SK-N-SH (cell line): Measurements from ENCODE around the gene SELE. TPM values are rescaled to one million over a fixed set of nuclear protein-coding genes. Genes with fewer than 3 reads are reported as not detected.

Source experiments
- CTCF ChIA-PET: fragments of 300-600, 350-600 bp; formaldehyde crosslinking; extraction: SDS; loops from one replicate; lab custom pipeline; 2021; lab: Yijun Ruan, JAX
- POLR2A ChIA-PET: fragments of 350-600 bp; sonication (Branson Sonifier 250); formaldehyde crosslinking; extraction: SDS; loops from one replicate; lab custom pipeline; 2020; ENCODE audit warnings: antibody characterized with exemption, inconsistent platforms; lab: Yijun Ruan, JAX
- DNase-seq: peaks from one replicate; pipeline ENCODE4 v3.0.0; 2012
- H2AFZ ChIP-seq: fragments of 200-600 bp; sonication (generic); 2 replicates; pipeline ENCODE4 v1.8.1; 2016; ENCODE audit warnings: antibody characterized with exemption, mild to moderate bottlenecking, low read depth
- H3F3A ChIP-seq: fragments of 200-600 bp; sonication (generic); replicated peaks from 2 replicates; pipeline ENCODE3; 2016; ENCODE audit warnings: antibody characterized with exemption, mild to moderate bottlenecking; ENCODE audit not compliant: insufficient read depth
- H3K27ac ChIP-seq, 2 experiments: fragments of 200-500 bp in 1 of 2; fragments of 200-600 bp in 1 of 2; sonication (Bioruptor generic) in 1 of 2; sonication (generic), shearing (Covaris generic) in 1 of 2; 2 replicates each; pipeline versions ENCODE4 v1.5.1 to v1.6.1; 2014 to 2016; ENCODE audit warnings: low read depth in 2 of 2, inconsistent platforms in 1 of 2, low read length in 1 of 2, mild to moderate bottlenecking in 1 of 2, mixed read lengths in 1 of 2
- H3K27me3 ChIP-seq: fragments of 200-600 bp; sonication (generic), shearing (Covaris generic); 2 replicates; pipeline ENCODE4 v1.6.1; 2016; ENCODE audit warnings: mixed run types; ENCODE audit not compliant: insufficient read depth
- H3K36me3 ChIP-seq, 2 experiments: fragments of 200-500 bp in 1 of 2; fragments of 200-600 bp in 1 of 2; sonication (Bioruptor generic) in 1 of 2; sonication (generic) in 1 of 2; replicated peaks in 1 of 2; 2 replicates each; pipeline versions ENCODE3 to v1.5.1; 2014 to 2016; ENCODE audit warnings: low read length in 1 of 2, mild to moderate bottlenecking in 1 of 2; ENCODE audit not compliant: insufficient read depth in 2 of 2, control insufficient read depth in 1 of 2
- H3K4me1 ChIP-seq, 2 experiments: fragments of 200-500 bp in 1 of 2; fragments of 200-600 bp in 1 of 2; sonication (Bioruptor generic) in 1 of 2; sonication (generic), shearing (Covaris generic) in 1 of 2; 2 replicates each; pipeline versions ENCODE4 v1.5.1 to v1.6.1; 2014 to 2016; ENCODE audit warnings: low read depth in 1 of 2, low read length in 1 of 2, mixed run types in 1 of 2; ENCODE audit not compliant: insufficient read depth in 2 of 2, control insufficient read depth in 1 of 2
- H3K4me2 ChIP-seq: fragments of 200-600 bp; sonication (generic), shearing (Covaris generic); 2 replicates; pipeline ENCODE4 v1.6.1; 2017; ENCODE audit warnings: mixed run types
- H3K4me3 ChIP-seq, 2 experiments: fragments of 200-500 bp in 1 of 2; fragments of 200-600 bp in 1 of 2; sonication (Bioruptor generic) in 1 of 2; sonication (generic), shearing (Covaris generic) in 1 of 2; 2 replicates each; pipeline versions ENCODE4 v1.5.1 to v1.8.1; 2014 to 2016; ENCODE audit warnings: low read depth in 2 of 2, inconsistent platforms in 1 of 2, low read length in 1 of 2, mild to moderate bottlenecking in 1 of 2, mixed read lengths in 1 of 2, moderate library complexity in 1 of 2
- H3K79me2 ChIP-seq: fragments of 200-600 bp; sonication (generic); 2 replicates; pipeline ENCODE4 v1.8.1; 2017; ENCODE audit warnings: mild to moderate bottlenecking; ENCODE audit not compliant: insufficient read depth
- H3K9ac ChIP-seq: fragments of 200-600 bp; sonication (generic); 2 replicates; pipeline ENCODE4 v1.6.1; 2017; ENCODE audit warnings: mixed run types
- H3K9me2 ChIP-seq: fragments of 200-600 bp; sonication (generic); 2 replicates; pipeline ENCODE4 v1.6.1; 2017; ENCODE audit warnings: mixed run types
- H3K9me3 ChIP-seq: fragments of 200-600 bp; sonication (generic); 2 replicates; pipeline ENCODE4 v1.6.1; 2017; ENCODE audit warnings: mixed run types, mild to moderate bottlenecking, moderate library complexity
- H4K20me1 ChIP-seq: fragments of 200-600 bp; sonication (generic); 2 replicates; pipeline ENCODE4 v1.6.1; 2017; ENCODE audit warnings: mild to moderate bottlenecking, mixed run types; ENCODE audit not compliant: insufficient read depth
- CHD2 ChIP-seq: fragments of 150-350 bp; IDR thresholded peaks from 2 replicates; pipeline ENCODE4 v1.6.1; 2018; ENCODE audit warnings: low read length; ENCODE audit not compliant: partially characterized antibody
- ELF1 ChIP-seq: IDR thresholded peaks from 2 replicates; pipeline ENCODE4 v1.4.0; 2012
- EP300 ChIP-seq, 2 experiments: IDR thresholded peaks; 2 replicates each; pipeline versions ENCODE4 v1.4.0 to v1.6.1; 2012; ENCODE audit warnings: borderline replicate concordance in 1 of 2, low read depth in 1 of 2, low read length in 1 of 2
- FOXJ3 ChIP-seq: sonication (generic); formaldehyde crosslinking; IDR thresholded peaks from 2 replicates; pipeline ENCODE4 v1.5.1; 2020; ENCODE audit warnings: mild to moderate bottlenecking, missing genetic modification reagents
- GABPA ChIP-seq: IDR thresholded peaks from 2 replicates; pipeline ENCODE4 v1.4.0; 2012; ENCODE audit warnings: low read depth, mild to moderate bottlenecking
- GATA2 ChIP-seq: sonication (generic); formaldehyde crosslinking; IDR thresholded peaks from 2 replicates; pipeline ENCODE4 v1.5.0; 2020; ENCODE audit warnings: mild to moderate bottlenecking, missing genetic modification reagents
- NFIC ChIP-seq: IDR thresholded peaks from 2 replicates; pipeline ENCODE4 v1.4.0; 2012; ENCODE audit warnings: borderline replicate concordance
- NRF1 ChIP-seq: IDR thresholded peaks from 2 replicates; pipeline ENCODE4 v1.6.1; 2012; ENCODE audit warnings: low read depth, mild to moderate bottlenecking, low read length
- RCOR1 ChIP-seq: fragments of 150-350 bp; IDR thresholded peaks from 2 replicates; pipeline ENCODE4 v1.6.1; 2017; ENCODE audit warnings: antibody characterized with exemption, low read length
- RFX5 ChIP-seq: IDR thresholded peaks from 2 replicates; pipeline ENCODE4 v1.6.1; 2012; ENCODE audit warnings: mild to moderate bottlenecking, improper control_type of control experiment, low read length
- SIN3A ChIP-seq: IDR thresholded peaks from 2 replicates; pipeline ENCODE4 v1.6.1; 2012; ENCODE audit warnings: low read depth, mild to moderate bottlenecking, low read length, moderate library complexity, borderline replicate concordance
- YY1 ChIP-seq: IDR thresholded peaks from 2 replicates; pipeline ENCODE4 v1.4.0; 2012; ENCODE audit warnings: low read depth, mild to moderate bottlenecking
- WGBS: methylation state at CpG from one replicate; pipeline ENCODE4 v1.1.6; 2017; ENCODE audit warnings: low lambda C conversion rate; 5-methylcytosine and 5-hydroxymethylcytosine counted together
- polyA plus RNA-seq, 3 experiments: library from polyadenylated mRNA; depleted of rRNA; stranded (reverse); fragments of >200 nt; gene quantifications; 2 replicates each; pipeline ENCODE4 v1.2.3, GENCODE V29; 2012
- TF ChIP-seq, protein P1 (sequence below): IDR thresholded peaks from 2 replicates; pipeline ENCODE4 v1.4.0; 2012; ENCODE audit warnings: low read depth, borderline replicate concordance
- TF ChIP-seq, protein P2 (sequence below): IDR thresholded peaks from 2 replicates; pipeline ENCODE4 v1.4.0; 2012; ENCODE audit warnings: low read depth
- TF ChIP-seq, protein P3 (sequence below): IDR thresholded peaks from 2 replicates; pipeline ENCODE4; 2012
- TF ChIP-seq, protein P4 (sequence below): fragments of 200-600 bp; sonication (generic); IDR thresholded peaks from 2 replicates; pipeline ENCODE4 v1.6.1; 2017; ENCODE audit warnings: antibody characterized with exemption, mild to moderate bottlenecking, moderate library complexity
- TF ChIP-seq, protein P5 (sequence below): fragments of 150-350 bp; IDR thresholded peaks from 2 replicates; pipeline ENCODE4 v1.6.1; 2016; ENCODE audit warnings: mild to moderate bottlenecking, low read depth, low read length
- TF ChIP-seq, protein P6 (sequence below): IDR thresholded peaks from 2 replicates; pipeline ENCODE4 v1.4.0; 2012; ENCODE audit warnings: low read depth, borderline replicate concordance

The SELE gene
- polyA plus RNA-seq, 1 of the 3 experiments (the other 2 are of a cell fraction) = 0.02 TPM

DNA sequence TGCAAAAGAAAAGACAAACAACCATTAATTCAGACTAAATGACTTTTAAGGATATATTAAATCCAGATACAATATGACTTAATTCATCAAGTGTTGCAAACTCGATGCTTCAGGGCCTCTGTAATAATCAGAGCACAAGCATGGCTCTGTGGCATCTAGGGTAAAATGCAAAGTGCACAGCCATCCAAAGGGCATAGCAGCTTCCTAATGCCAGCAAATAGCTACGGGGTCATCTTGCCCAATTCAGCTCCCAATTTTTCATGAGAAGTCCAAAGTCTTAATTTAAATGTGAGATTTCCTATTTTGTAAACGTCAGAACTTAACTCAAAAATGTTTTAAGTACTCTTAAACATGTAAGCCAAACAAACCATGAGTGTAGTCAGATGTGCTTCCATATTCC is 7.9 kb downstream of the SELE start:
- POLR2A ChIA-PET = no interaction called here
- DNase-seq = no peak
- Histone ChIP-seq H3F3A (no peaks in the 10 kb centered on the region), H3K4me3 (no peak overlapping the region), H3K4me2 (no peak overlapping the region), H3K79me2 (no peaks in the 10 kb centered on the region), H3K9me3 (no peaks in the 10 kb centered on the region), H3K27me3 (no peaks in the 10 kb centered on the region)
- TF ChIP-seq NRF1 (no peak), RFX5 (no peak), FOXJ3 (CRISPR knock-in tag) (no peak), CHD2 (no peak), SIN3A (no peak), NFIC (no peak), RCOR1 (no peak), YY1 (no peak), EP300 (IDR thresholded peaks at IDR 0.05; ENCODE audit: borderline replicate concordance in 1 of 2, low read depth in 1 of 2, low read length in 1 of 2) (no peak), ELF1 (no peak), GABPA (no peak), GATA2 (no peak)
- TF ChIP-seq, protein P1, sequence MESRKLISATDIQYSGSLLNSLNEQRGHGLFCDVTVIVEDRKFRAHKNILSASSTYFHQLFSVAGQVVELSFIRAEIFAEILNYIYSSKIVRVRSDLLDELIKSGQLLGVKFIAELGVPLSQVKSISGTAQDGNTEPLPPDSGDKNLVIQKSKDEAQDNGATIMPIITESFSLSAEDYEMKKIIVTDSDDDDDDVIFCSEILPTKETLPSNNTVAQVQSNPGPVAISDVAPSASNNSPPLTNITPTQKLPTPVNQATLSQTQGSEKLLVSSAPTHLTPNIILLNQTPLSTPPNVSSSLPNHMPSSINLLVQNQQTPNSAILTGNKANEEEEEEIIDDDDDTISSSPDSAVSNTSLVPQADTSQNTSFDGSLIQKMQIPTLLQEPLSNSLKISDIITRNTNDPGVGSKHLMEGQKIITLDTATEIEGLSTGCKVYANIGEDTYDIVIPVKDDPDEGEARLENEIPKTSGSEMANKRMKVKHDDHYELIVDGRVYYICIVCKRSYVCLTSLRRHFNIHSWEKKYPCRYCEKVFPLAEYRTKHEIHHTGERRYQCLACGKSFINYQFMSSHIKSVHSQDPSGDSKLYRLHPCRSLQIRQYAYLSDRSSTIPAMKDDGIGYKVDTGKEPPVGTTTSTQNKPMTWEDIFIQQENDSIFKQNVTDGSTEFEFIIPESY = no peak
- TF ChIP-seq, protein P2, sequence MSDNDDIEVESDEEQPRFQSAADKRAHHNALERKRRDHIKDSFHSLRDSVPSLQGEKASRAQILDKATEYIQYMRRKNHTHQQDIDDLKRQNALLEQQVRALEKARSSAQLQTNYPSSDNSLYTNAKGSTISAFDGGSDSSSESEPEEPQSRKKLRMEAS = no peak
- TF ChIP-seq, protein P3, sequence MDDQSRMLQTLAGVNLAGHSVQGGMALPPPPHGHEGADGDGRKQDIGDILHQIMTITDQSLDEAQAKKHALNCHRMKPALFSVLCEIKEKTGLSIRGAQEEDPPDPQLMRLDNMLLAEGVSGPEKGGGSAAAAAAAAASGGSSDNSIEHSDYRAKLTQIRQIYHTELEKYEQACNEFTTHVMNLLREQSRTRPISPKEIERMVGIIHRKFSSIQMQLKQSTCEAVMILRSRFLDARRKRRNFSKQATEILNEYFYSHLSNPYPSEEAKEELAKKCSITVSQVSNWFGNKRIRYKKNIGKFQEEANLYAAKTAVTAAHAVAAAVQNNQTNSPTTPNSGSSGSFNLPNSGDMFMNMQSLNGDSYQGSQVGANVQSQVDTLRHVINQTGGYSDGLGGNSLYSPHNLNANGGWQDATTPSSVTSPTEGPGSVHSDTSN = no peak
- TF ChIP-seq, protein P4, sequence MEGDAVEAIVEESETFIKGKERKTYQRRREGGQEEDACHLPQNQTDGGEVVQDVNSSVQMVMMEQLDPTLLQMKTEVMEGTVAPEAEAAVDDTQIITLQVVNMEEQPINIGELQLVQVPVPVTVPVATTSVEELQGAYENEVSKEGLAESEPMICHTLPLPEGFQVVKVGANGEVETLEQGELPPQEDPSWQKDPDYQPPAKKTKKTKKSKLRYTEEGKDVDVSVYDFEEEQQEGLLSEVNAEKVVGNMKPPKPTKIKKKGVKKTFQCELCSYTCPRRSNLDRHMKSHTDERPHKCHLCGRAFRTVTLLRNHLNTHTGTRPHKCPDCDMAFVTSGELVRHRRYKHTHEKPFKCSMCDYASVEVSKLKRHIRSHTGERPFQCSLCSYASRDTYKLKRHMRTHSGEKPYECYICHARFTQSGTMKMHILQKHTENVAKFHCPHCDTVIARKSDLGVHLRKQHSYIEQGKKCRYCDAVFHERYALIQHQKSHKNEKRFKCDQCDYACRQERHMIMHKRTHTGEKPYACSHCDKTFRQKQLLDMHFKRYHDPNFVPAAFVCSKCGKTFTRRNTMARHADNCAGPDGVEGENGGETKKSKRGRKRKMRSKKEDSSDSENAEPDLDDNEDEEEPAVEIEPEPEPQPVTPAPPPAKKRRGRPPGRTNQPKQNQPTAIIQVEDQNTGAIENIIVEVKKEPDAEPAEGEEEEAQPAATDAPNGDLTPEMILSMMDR = no peak
- TF ChIP-seq, protein P5, sequence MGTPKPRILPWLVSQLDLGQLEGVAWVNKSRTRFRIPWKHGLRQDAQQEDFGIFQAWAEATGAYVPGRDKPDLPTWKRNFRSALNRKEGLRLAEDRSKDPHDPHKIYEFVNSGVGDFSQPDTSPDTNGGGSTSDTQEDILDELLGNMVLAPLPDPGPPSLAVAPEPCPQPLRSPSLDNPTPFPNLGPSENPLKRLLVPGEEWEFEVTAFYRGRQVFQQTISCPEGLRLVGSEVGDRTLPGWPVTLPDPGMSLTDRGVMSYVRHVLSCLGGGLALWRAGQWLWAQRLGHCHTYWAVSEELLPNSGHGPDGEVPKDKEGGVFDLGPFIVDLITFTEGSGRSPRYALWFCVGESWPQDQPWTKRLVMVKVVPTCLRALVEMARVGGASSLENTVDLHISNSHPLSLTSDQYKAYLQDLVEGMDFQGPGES = no peak
- TF ChIP-seq, protein P6, sequence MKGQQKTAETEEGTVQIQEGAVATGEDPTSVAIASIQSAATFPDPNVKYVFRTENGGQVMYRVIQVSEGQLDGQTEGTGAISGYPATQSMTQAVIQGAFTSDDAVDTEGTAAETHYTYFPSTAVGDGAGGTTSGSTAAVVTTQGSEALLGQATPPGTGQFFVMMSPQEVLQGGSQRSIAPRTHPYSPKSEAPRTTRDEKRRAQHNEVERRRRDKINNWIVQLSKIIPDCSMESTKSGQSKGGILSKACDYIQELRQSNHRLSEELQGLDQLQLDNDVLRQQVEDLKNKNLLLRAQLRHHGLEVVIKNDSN = no peak
- TF ChIP-seq, all 33 proteins: peak for 0
- CTCF ChIA-PET = no interaction called here
- Histone ChIP-seq H4K20me1 (no peaks in the 10 kb centered on the region), H3K4me1 (no peaks in the 10 kb centered on the region; a peak in 2 of 4 replicates), H3K9me2 (no peaks in the 10 kb centered on the region), H3K27ac (no peak overlapping the region), H3K36me3 (no peaks in the 10 kb centered on the region), H3K9ac (no peak overlapping the region), H2AFZ (no peak overlapping the region)
- 23% methylated on average over 3 of the region's 3 CpGs for WGBS
